Measurements from ENCODE around the gene CHI3L1.
A peak's percentile ranks its signal among the peaks of the same experiment; 100 is the strongest.

Gene CHI3L1

DNA sequence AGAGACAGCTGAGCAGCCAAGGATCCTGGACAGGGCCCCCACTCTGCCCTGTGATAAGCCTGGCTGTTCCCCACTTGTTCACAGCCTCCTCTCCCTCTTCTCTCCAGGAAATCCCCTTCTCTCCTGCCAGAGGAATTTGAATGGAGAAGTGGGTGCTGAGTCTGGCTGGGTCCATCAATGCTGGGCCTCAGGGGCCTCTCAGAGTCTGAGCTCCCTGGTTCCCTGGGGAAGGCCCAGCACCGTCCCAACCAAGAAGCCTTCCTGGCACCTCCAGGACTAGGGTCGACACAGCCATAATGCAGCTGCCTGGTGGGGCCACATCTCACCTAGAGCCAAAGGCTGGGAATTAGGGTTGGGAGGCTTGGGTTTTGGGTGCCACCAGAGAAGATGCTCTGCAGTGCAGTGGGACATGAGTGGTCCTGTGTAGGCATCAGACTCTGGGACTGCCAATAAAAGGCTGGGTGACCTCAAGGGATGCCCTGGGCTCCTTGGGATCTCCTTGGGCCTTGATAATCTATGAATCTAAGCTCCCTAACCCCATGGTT is 13.4 kb downstream of the CHI3L1 start:
- peaks cover 54% of the 10 kb centered on the region for H3K4me1 ChIP-seq (ENCODE audit: control insufficient read depth, insufficient read depth, low read length)
- H3K27me3 ChIP-seq (ENCODE audit: control insufficient read depth, insufficient read depth, low read length): no peaks in the 10 kb centered on the region
- no peak overlapping the region for H3K4me2 ChIP-seq (ENCODE audit: low read length)
- no peak overlapping the region for H3K4me3 ChIP-seq (ENCODE audit: low read length)
- H3K9ac ChIP-seq (ENCODE audit: low read depth, low read length): peak overlapping the region; percentile 49
- H3K9me3 ChIP-seq (replicated peaks; ENCODE audit: low read length): no peaks in the 10 kb centered on the region
- no peaks in the 10 kb centered on the region for H3K36me3 ChIP-seq (ENCODE audit: insufficient read depth, low read length)

DNA sequence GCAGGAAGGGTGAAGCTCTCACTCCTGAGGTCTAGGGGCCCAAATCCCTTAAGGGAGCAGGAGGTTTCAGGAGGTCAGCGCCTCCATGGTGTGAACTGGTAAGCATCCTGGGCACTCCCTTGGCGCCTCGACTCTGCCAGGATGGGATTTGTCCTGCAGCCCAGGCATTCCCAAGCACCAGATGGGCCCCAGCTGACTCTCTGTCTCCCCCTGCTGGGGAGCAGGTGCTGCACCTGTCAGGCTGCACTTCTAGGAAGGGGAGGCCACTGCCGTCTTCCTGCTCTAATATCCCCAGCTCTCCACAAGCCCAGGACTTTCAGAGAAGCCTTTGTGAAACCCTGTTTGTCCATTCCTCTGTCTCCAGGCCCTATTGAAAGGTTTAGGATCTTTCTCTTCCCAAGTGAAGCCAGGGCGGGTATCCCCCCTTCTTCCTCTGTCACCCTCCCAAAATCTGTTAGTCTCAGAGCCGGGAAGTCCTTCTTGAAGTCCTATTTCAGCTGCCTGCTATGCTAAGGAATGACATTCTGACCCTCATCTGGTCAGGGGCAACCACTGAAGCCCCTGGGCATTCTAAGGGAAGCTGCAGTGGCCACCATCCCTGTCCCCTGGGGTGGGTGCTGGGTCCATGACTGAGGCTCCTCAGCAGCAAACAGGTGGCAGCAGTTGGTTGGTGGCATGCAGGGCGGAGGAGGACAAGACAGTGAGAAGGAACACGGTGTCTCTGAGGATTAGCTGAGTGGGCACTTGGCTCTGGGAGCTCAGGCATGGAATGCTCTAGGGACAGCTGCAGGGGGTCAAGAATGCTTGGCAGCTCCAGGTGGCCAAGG is 14.1 kb downstream of the CHI3L1 start:
- Histone ChIP-seq H3K36me3 (ENCODE audit: insufficient read depth, low read length) (no peaks in the 10 kb centered on the region), H3K4me1 (ENCODE audit: control insufficient read depth, insufficient read depth, low read length) (peaks cover 47% of the 10 kb centered on the region), H3K9me3 (replicated peaks; ENCODE audit: low read length) (no peaks in the 10 kb centered on the region), H3K9ac (ENCODE audit: low read depth, low read length) (peak overlapping the region; percentile 11), H3K4me2 (ENCODE audit: low read length) (no peak overlapping the region), H3K27me3 (ENCODE audit: control insufficient read depth, insufficient read depth, low read length) (no peaks in the 10 kb centered on the region), H3K4me3 (ENCODE audit: low read length) (no peak overlapping the region)

DNA sequence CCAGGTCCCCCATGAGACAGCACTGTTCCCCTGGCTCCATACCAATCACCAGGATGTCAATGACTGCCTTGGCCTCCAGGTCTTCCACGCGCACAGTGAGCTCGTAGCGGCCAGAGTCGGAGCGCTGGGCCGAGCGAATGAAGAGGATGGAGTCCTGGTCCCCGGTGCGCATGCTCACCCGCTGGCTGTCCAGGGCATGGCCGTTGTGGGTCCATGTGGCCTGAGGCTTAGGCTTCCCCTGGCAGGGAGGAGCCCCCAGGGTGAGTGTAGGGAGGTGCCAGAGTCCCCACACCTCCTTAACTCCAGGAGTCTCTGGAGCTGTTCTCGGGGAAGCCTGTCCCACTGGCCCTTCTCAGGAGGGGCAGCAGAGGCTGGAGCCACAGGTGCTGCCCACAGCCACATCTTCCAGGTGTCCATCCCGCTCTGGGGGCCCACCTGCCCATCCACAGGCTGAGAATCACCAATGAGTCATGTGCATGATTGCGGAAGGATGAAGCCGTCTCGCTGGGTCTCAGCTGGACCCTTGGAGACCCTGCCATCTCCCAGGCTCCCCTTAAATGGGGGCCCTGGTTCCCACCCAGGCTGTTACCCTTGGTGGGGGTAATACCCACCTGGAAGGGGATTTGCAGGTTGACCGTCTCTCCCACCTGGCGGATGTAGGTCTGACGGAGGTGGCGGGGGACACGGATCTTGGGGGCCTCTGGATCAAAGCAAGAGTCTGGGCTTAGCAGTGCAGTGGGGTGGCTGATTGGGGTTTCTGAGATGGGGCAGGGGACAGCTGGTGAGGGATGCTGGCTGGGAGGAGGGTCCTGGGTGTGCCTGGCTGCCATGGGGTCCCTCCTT is 14.9 kb downstream of the CHI3L1 start:
- H3K9ac ChIP-seq (ENCODE audit: low read depth, low read length): no peak overlapping the region
- no peaks in the 10 kb centered on the region for H3K36me3 ChIP-seq (ENCODE audit: insufficient read depth, low read length)
- H3K4me1 ChIP-seq (ENCODE audit: control insufficient read depth, insufficient read depth, low read length): peaks cover 38% of the 10 kb centered on the region
- H3K27me3 ChIP-seq (ENCODE audit: control insufficient read depth, insufficient read depth, low read length): no peaks in the 10 kb centered on the region
- H3K4me3 ChIP-seq (ENCODE audit: low read length): no peak overlapping the region
- H3K9me3 ChIP-seq (replicated peaks; ENCODE audit: low read length): no peaks in the 10 kb centered on the region
- no peak overlapping the region for H3K4me2 ChIP-seq (ENCODE audit: low read length)

DNA sequence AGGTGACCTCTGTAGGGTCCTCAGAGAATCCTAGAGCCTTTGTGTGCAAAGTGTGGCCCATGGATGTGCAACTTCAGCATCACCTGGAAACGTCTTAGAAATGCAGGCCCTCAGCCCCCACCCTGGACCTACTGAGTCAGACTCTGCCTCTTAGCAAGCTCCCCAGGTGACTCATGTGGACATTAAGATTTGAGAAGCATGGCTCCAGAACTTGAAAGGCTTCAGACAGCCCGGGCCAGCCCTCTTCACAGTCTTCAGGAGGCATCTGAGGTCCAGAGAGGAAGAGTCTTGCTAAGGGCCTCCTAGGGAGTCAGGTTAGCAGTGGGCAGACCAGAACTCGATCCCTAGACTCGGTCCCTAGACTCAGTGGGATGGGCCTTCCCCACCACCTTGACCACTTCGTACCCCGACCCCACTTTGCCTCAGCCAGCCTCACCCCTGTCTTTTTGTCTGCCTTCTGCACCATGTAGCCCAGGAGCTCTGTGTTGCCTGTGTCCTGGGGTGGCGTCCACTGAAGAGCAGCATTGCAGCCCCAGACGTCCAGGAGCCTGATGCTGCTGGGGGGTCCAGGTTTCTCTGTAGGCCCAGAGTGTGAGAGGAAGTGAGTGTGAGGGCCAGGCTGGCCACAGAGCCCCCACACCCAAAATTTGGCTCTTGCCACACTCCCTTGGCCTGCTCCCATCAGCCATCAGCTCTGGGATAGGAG is 15.7 kb downstream of the CHI3L1 start:
- no peaks in the 10 kb centered on the region for H3K36me3 ChIP-seq (ENCODE audit: insufficient read depth, low read length)
- H3K4me1 ChIP-seq (ENCODE audit: control insufficient read depth, insufficient read depth, low read length): peaks cover 31% of the 10 kb centered on the region
- no peaks in the 10 kb centered on the region for H3K27me3 ChIP-seq (ENCODE audit: control insufficient read depth, insufficient read depth, low read length)
- H3K9me3 ChIP-seq (replicated peaks; ENCODE audit: low read length): no peaks in the 10 kb centered on the region
- H3K4me3 ChIP-seq (ENCODE audit: low read length): no peak overlapping the region
- no peak overlapping the region for H3K4me2 ChIP-seq (ENCODE audit: low read length)
- no peak overlapping the region for H3K9ac ChIP-seq (ENCODE audit: low read depth, low read length)

DNA sequence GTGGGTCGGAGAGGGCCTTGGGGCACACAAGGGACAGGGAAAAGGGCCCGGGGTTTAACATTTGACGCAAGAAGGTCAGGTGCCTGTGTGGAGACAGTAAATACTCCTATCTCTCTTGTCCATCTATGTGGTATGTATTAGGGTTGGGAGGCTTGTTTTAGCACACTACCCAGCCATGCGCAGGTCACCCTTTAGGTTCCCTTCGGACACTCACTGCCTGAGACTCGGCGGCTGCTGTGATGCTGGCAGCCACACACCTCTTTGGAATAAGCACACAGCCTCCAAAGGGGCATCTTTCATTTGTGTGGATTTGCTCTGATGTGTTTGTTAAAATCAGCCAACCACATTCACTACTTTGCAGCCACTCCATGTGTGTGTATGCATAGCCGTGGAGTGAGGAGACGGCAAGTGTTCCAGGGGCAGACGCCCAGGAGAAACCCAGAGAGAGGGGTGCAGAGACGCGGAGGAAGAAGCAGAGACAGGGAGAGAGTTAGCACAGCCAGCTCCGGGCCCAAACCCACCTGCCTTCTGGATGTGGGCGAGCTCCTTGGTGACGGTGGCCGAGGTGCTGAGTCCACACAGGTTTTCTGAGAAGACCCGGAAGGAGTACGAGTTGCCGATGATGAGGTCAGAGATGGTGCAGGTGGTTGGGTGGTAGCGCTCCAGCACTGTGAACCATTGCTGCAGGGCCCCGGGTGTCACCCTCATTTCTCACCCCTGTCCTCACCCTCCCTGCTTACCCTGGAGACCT is 16.6 kb downstream of the CHI3L1 start:
- Histone ChIP-seq H3K27me3 (ENCODE audit: control insufficient read depth, insufficient read depth, low read length) (no peaks in the 10 kb centered on the region), H3K4me2 (ENCODE audit: low read length) (no peak overlapping the region), H3K4me1 (ENCODE audit: control insufficient read depth, insufficient read depth, low read length) (peaks cover 23% of the 10 kb centered on the region)

DNA sequence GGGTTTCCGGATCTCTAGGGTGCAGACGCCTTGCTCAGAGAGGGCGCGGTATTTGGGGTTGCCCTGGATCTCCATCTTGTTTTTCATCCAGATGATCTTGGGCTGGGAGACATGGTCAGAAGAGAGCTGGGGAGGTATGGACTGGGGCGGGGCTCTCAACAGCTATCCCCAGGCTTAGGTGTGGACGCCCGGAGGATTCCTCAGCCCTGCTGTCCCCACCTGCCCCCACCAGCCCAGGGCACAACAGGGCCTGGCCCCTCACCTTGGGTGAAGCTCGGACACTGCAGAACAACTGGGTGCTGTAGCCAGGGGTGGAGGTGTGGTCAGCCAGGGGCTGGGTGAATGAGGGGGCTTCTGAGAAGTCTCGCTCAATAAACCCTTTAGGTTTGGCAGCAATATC is 17.5 kb downstream of the CHI3L1 start:
- no peak overlapping the region for H3K9ac ChIP-seq (ENCODE audit: low read depth, low read length)
- no peaks in the 10 kb centered on the region for H3K9me3 ChIP-seq (replicated peaks; ENCODE audit: low read length)
- no peak overlapping the region for H3K4me3 ChIP-seq (ENCODE audit: low read length)
- H3K4me1 ChIP-seq (ENCODE audit: control insufficient read depth, insufficient read depth, low read length): peaks cover 17% of the 10 kb centered on the region
- H3K27me3 ChIP-seq (ENCODE audit: control insufficient read depth, insufficient read depth, low read length): no peaks in the 10 kb centered on the region
- H3K4me2 ChIP-seq (ENCODE audit: low read length): no peak overlapping the region
- no peaks in the 10 kb centered on the region for H3K36me3 ChIP-seq (ENCODE audit: insufficient read depth, low read length)

More for the DNA sequence above, 16.6 kb downstream of the CHI3L1 start:
- no peaks in the 10 kb centered on the region for H3K36me3 ChIP-seq (ENCODE audit: insufficient read depth, low read length)
- no peak overlapping the region for H3K9ac ChIP-seq (ENCODE audit: low read depth, low read length)
- no peaks in the 10 kb centered on the region for H3K9me3 ChIP-seq (replicated peaks; ENCODE audit: low read length)
- no peak overlapping the region for H3K4me3 ChIP-seq (ENCODE audit: low read length)

DNA sequence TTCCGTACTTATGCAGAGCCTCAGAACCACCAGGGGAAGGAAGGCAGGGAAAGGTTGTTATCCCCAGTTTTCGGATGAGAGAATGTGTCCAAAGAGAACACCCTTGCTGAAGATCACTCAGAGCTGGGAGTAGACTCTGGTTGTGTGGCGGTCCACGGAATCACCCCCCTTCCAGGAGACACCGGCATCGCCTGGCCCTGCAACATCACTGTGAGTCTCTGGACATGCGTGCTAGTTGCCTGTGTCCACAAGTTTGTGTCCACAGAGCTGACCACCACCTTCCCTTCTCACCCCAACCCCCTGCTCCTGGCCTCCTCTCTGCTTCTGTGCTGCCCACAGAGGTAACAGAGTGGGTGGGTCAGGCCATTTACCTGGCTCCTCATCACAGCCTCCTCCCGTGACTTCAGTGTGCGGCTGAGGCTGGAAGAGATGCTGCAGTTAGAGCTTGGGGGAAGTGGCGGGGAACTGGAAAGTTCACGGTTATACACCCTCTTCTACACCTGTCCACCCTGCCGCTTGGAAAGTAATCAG is 18.2 kb downstream of the CHI3L1 start:
- Histone ChIP-seq H3K4me1 (ENCODE audit: control insufficient read depth, insufficient read depth, low read length) (peaks cover 10% of the 10 kb centered on the region), H3K9ac (ENCODE audit: low read depth, low read length) (no peak overlapping the region), H3K4me3 (ENCODE audit: low read length) (no peak overlapping the region), H3K27me3 (ENCODE audit: control insufficient read depth, insufficient read depth, low read length) (no peaks in the 10 kb centered on the region), H3K9me3 (replicated peaks; ENCODE audit: low read length) (no peaks in the 10 kb centered on the region), H3K36me3 (ENCODE audit: insufficient read depth, low read length) (no peaks in the 10 kb centered on the region), H3K4me2 (ENCODE audit: low read length) (no peak overlapping the region)

DNA sequence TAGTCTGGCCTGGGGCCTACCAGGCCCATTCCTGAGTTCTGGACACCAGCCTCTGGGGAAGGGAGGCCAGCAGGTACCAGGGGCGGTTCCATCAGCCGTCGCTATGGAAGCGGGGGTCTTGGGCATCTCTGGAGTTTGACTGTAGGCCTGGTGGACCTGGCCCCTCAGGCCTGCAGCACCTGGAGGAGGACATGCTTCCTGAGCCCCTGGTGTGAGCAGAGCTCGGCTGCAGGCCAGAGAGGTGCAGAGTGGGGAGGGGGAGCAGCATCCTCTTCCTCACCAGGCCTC is 18.6 kb downstream of the CHI3L1 start:
- H3K4me2 ChIP-seq (ENCODE audit: low read length): no peak overlapping the region
- H3K9ac ChIP-seq (ENCODE audit: low read depth, low read length): no peak overlapping the region
- peaks cover 6% of the 10 kb centered on the region for H3K4me1 ChIP-seq (ENCODE audit: control insufficient read depth, insufficient read depth, low read length)
- no peak overlapping the region for H3K4me3 ChIP-seq (ENCODE audit: low read length)
- H3K36me3 ChIP-seq (ENCODE audit: insufficient read depth, low read length): no peaks in the 10 kb centered on the region
- H3K9me3 ChIP-seq (replicated peaks; ENCODE audit: low read length): no peaks in the 10 kb centered on the region
- no peaks in the 10 kb centered on the region for H3K27me3 ChIP-seq (ENCODE audit: control insufficient read depth, insufficient read depth, low read length)

DNA sequence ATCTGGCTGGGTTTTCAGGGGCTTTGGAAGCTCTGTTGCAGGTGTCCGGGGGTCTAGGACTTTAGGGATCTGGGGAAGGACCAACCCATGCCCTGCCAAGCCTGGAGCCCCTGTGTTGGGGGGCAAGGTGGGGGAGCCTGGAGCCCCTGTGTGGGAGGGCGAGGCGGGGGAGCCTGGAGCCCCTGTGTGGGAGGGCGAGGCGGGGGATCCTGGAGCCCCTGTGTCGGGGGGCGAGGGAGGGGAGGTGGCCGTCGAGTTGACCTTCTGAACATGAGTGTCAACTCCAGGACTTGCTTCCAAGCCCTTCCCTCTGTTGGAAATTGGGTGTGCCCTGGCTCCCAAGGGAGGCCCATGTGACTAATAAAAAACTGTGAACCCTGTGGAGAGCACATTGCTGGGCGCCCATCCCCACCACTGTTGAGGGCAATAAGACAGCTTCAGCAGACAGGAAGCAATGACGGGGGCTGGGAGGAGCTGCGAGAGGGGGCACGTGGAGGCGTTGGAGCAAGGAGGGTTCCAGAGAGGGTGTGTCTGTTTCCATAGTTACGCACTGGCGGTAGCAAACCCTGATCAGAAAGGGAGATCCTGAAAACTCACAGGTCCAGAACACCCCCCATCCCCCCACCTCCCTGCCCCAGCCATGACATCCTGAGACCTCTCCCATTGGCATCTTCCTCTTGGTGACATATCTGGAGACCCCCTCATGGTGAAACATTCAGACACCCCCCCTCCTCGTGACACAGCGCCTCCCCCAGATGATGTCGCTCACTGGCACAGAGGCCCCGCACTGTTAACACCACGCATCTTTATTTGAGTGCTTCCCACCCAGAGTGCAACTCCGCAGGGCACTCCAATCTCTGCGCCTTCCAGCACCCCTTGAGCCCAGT is 19.2 kb downstream of the CHI3L1 start:
- Histone ChIP-seq H3K36me3 (ENCODE audit: insufficient read depth, low read length) (no peaks in the 10 kb centered on the region), H3K4me3 (ENCODE audit: low read length) (no peak overlapping the region), H3K27me3 (ENCODE audit: control insufficient read depth, insufficient read depth, low read length) (no peaks in the 10 kb centered on the region), H3K4me2 (ENCODE audit: low read length) (no peak overlapping the region), H3K9me3 (replicated peaks; ENCODE audit: low read length) (no peaks in the 10 kb centered on the region), H3K4me1 (ENCODE audit: control insufficient read depth, insufficient read depth, low read length) (no peaks in the 10 kb centered on the region), H3K9ac (ENCODE audit: low read depth, low read length) (no peak overlapping the region)

All from skeletal muscle satellite cell (primary cell).